NCI-H82 (cell line): ENCODE measurements around the gene ATXN7.

Experiments used
- DNase-seq: peaks from one replicate; lab custom pipeline; 2025; lab: John Stamatoyannopoulos, UW

ATXN7 gene

GRCh38 chr3:64022451-64023186 is 159.0 kb downstream of the ATXN7 start:
- DNase-seq: peak; percentile 20

- peak; percentile 88 for DNase-seq
Observed at GRCh38 chr3:64023187-64023860, 159.7 kb downstream of the ATXN7 start, which contains the start of gene PSMD6. Gene PSMD6 (minus strand): TSS chr3:64023494. CDS start chr3:64023419, 75 bp downstream.

DNA sequence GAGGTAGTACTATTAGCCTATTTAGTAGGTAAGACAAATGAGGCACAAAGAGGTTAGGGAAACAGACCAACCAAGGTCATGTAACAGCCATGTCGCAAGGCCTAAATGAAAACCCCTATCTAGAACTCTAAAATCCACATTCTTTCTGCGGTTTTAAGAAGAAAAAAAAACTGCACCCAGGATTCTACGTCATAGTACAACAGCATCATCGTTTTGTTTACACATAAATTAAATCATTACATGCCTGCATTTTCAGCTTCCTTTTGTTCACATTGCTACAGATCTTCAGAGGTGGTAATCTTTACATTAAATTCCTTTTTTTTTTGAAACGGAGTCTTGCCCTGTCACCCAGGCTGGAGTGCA is 160.2 kb downstream of the ATXN7 start:
- no peak for DNase-seq

DNA sequence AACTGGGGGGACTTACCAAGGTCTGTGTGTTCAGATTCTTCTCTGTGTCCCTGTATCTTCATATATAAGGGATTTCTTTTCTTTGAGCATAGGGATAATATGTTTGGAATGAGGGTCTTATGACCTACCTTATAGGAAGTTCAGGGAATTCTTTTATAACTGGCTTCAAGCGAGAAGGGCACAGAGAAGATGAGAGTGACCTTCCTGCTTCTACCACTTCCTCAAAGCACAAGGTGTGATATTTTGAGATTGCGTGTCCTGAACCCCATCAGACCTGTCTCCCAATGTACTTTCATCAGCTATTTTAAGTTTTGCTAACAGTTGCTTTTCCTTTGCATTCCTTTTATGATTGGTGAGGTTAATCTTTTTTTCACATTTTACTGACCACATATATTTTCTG is 162.7 kb downstream of the ATXN7 start:
- DNase-seq: no peak

DNA sequence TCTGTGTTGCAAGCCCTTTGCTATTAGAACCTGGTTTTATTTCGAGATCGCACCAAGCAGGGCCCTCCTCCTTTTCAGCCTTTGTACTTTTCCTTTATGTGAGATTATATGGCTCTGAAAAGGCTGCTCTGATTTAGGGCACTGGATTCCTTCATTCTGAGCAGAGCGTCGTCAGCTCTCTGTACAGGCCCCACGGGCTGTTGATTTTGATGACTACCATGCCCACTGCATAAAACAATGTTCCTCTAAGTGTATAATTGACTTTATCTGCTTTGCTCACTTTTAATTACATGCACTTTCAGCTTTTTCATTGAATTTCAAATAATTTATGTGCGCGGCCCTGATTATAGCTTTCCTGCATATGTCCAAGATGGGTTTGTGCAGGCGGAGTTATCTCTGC is 164.0 kb downstream of the ATXN7 start:
- no peak for DNase-seq

GRCh38 chr3:64028754-64029153 is 165.1 kb downstream of the ATXN7 start:
- DNase-seq: no peak

DNA sequence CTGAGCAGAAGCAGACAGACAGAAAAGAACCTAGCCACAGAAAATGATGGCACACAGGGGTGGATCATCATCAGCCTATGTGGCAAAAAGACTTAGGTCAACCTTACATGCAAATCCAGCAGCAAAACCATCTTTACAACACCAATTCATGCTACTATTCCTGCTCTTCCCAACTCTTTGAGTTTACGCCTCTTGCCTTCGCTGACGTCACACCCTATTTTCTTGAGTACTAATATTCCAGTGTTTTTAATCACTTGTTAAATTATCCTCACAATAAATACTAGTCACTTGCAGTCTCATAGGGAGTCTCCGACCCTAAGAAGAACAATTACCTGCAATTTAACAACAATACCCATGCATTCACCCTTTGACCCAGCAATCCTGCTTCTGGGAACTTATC is 165.6 kb downstream of the ATXN7 start:
- no peak for DNase-seq

GRCh38 chr3:64030741-64031140 is 167.1 kb downstream of the ATXN7 start:
- DNase-seq: peak; percentile 91

- peak; percentile 29 for DNase-seq
Observed at GRCh38 chr3:64031540-64032508, 168.2 kb downstream of the ATXN7 start.

- no peak for DNase-seq
Observed at GRCh38 chr3:64033069-64033468, 169.4 kb downstream of the ATXN7 start.

GRCh38 chr3:64037084-64037483 is 173.4 kb downstream of the ATXN7 start:
- peak; percentile 13 for DNase-seq

DNA sequence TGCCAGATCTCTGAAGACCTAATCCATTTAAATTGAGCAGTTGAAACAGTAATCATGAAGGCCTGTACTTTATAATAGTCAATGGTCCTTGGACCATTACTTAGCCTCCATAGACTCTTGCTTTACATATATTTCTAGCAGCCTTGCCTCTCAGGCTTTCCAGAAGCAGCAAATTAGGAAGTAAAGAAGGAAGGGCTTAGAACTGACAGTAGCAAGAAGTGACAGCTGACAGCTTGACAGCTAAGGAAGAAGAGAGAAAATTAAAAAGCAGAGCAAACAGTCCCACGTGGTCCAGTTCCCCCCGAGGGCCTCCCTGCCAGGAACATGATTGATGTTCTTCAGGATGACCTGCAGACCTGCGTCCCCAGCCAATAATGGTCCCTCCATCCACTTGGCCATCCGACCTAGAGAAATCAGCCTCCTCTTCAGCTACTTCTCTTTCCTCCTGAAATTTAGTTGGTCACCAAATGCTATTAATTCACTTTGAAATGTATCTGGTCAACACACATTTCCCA is 174.6 kb downstream of the ATXN7 start:
- peak; percentile 29 for DNase-seq

- DNase-seq: no peak
Observed at GRCh38 chr3:64039332-64039731, 175.7 kb downstream of the ATXN7 start.

DNA sequence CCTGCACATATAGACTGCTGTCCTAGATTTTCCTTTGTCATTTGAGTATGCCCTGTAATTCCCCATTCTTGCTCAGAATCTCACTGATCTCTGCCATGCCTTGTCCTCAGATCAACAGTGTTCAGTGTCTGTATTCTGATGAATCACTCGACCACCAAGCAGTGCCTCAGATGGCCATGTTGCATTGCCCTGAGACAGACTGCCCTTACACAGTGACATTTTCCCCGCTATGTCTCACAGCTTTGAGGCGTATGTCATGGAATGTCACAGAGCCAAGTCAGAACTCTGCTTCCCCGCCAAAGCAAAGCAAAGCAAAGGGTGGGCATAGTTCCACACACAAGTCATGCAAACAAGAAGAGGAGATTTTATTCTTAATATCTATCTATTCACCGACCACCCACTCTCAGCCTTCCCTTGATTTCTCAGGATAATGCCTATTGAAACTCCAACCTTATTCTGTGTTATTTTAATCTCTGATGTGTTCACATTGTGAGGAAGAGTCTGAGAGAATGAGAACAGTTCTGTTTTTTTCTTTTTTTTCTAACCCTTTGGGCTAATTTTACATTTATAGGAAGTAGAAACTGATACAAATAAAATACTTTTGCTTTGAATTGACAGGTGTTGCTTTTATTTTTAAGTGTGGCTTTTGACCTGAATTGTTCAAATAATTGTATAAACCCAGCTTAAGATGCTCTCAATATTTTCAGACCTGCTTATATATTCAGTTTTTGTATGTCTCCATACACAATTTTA is 176.5 kb downstream of the ATXN7 start:
- DNase-seq: no peak

- no peak for DNase-seq
Observed at GRCh38 chr3:64042952-64043351, 179.3 kb downstream of the ATXN7 start.

DNA sequence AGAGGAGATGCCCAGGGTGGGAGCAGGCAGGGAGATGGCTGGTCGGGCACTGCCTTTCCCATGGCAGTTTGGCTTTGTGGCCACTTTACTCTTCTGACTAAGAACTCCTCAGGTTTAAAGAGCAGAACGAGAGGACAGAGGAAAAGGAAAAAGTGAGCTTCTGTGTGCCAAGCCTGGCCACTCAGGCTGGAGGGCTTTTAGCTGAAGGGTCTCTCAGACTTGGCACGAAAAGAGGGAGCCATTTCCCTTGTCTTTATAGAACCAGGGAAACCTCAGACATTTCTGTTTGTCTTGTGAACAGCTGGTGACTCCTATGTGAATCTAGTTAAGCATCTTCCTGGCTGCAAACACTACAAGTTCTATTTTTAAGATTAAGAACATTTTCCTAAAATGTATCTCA is 182.9 kb downstream of the ATXN7 start:
- DNase-seq: no peak

DNA sequence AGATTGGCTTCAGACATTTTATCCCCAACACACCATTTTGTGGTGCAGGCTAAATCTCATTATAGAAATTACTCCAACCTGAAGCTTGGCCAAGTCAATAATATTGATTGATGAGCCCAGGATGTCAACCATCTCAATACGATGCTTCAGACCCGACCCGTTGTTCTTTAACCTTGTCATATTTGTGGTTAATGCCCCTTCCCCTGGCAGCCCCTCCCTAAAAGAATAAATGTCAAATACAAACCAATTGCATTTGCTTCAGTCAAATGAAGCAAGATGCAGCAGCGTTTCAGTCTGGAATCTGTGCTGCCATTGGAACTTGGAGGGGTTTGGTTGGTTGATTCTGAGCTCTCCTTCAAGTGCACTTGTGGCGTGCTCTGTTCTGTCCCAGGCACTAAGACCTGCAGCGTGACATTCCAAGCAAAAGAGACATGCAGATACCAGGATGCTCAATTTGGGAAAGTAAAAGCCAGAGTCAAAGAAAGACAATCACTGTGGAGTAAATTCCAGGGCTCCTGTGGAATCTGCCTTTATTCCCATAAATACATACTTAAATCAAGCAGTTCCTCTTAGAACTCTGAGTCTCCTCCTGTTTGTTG is 183.4 kb downstream of the ATXN7 start:
- peak; percentile 47 for DNase-seq

GRCh38 chr3:64047787-64048186 is 184.1 kb downstream of the ATXN7 start:
- DNase-seq: no peak

DNA sequence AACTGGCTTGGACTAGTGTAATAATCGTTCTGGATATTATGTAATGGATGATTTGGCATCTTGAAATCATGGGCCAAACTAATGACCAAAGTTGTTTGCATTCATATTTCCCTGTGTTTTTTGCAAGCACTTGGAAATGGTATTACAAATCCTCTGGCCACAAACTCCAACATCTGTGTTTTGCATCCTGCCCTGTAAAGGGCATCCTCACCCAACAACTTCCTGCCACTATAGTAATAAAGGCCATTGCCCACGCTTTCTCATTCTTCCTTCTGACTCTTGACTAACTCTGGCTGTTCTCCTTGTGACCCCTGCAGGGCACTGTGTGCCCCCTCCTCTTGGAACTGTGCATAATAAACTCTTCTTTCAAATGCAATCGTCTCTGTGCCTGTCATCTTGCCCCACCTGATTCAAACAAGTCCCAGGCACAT is 185.0 kb downstream of the ATXN7 start:
- no peak for DNase-seq

DNA sequence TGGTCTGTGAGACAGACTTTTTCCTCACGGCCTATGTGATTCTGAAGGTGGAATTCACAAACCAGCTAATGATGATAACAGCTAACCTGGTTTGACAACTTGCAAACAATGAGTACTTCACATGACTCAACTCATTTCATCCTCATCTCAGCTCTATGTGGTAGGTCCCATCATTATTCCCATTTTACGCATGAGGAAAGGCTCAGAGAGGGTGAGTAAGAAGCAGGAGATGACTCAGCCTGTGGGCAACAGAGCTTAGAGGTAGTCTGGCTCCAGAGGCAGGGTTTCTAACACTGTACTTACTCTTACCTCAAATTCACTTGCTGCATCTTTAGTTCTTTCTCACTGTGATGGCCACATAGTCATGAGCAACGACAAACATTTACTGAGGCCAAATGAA is 185.5 kb downstream of the ATXN7 start:
- DNase-seq: no peak

GRCh38 chr3:64049832-64050231 is 186.2 kb downstream of the ATXN7 start:
- peak; percentile 13 for DNase-seq
